ENCODE results near the gene BAHD1. TPM values are rescaled to one million over a fixed set of nuclear protein-coding genes. Genes with fewer than 3 reads are reported as not detected.

Gene BAHD1
- total RNA-seq, 2 experiments from 2014 or later, result 15.3 to 16.7 TPM

- no peak for DNase-seq
- Mint-ChIP-seq H3K4me3 (no peak overlapping the region), H3K36me3 (ENCODE audit: low read depth) (no peaks in the 10 kb centered on the region), H3K9me3 (ENCODE audit: low read depth) (no peaks in the 10 kb centered on the region), H3K4me1 (peaks cover 33% of the 10 kb centered on the region), H3K27ac (no peak overlapping the region), H3K27me3 (peaks cover 35% of the 10 kb centered on the region)
- ChIA-PET POLR2A (no interaction called here), CTCF (interaction anchor here (1.5 to 1.6 kb wide), 3 partner anchors 16 to 130 kb away, joined by 3 to 6 read pairs (median 6); partner anchors contain the start of gene PLCB2)
- intact Hi-C loops (cut with DNase I, micrococcal nuclease), result no loop called here
- ATAC-seq, result no peak
These were observed 2.7 kb upstream of the BAHD1 start for GRCh38 chr15:40437752-40438687.

DNA sequence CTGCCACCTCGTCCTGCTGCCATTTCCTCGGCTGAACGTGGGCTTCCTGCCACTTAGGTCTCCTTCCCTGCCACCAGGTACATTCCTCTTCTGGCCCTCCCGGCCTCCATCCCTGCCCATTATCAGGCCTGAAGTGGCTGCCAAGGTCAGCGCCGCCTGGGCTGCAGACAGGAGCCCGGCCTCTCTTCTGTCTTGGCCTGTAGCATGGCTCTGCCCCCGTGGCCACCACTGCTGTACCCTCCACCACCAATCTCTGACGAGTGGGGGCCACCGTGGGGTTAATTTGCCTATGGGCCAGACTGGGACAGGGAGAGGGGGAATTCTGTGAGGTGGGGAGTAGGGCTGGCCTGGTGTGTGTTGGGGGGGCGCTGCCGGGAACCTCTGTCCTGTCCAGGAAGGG is 2.0 kb upstream of the BAHD1 start:
- ATAC-seq (no peak), DNase-seq (no peak)
- POLR2A ChIA-PET, result no interaction called here
- H3K36me3 Mint-ChIP-seq (ENCODE audit: low read depth), result no peaks in the 10 kb centered on the region
- H3K27ac Mint-ChIP-seq, result no peak overlapping the region
- CTCF ChIA-PET, result interaction anchor here (1.5 to 2.2 kb wide), 4 partner anchors 12 to 131 kb away, joined by 3 to 8 read pairs (median 6); partner anchors contain the start of gene PLCB2
- no peak overlapping the region for H3K4me3 Mint-ChIP-seq
- H3K9me3 Mint-ChIP-seq (ENCODE audit: low read depth), result no peaks in the 10 kb centered on the region
- intact Hi-C loops (cut with DNase I, micrococcal nuclease), result no loop called here
- H3K4me1 Mint-ChIP-seq, result peaks cover 40% of the 10 kb centered on the region
- peaks cover 35% of the 10 kb centered on the region for H3K27me3 Mint-ChIP-seq

DNA sequence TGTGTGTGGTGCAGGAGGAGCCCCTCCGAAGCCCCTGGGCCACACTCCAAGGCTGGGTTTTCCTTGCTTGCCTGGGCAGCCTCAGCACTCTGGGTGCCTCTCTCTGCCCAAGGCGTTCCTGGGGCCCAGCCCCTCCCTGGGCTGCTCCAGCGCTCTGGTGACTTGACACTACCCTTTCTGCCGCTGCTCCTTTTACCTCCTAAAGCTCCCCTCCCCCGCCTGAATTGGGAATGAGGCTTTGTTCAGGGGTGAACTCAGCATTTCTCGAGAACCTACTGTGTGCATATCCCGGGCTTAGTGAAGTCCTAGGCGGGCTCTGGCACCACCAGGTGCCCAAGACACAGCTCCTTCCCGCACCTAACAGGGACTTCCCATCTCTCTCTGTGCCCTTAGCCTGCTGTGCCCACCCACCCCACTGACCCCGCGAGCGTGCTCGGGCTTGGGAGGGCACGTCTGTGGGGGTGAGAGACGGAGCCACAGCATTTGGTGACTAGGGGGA is 1.2 kb upstream of the BAHD1 start:
- intact Hi-C loops (cut with DNase I, micrococcal nuclease), result no loop called here
- ChIA-PET POLR2A (interaction anchor here (0.9 kb wide), 1 partner anchor 31 kb away, joined by 3 read pairs; the partner anchor contains the start of gene CHST14), CTCF (interaction anchor here (0.8 to 2.4 kb wide), 14 partner anchors 11 to 222 kb away, joined by 3 to 12 read pairs (median 4); partner anchors contain the start of genes IVD, KNSTRN and PLCB2)
- Mint-ChIP-seq H3K27ac (no peak overlapping the region), H3K4me3 (peak overlapping the region; percentile 79), H3K9me3 (ENCODE audit: low read depth) (no peaks in the 10 kb centered on the region), H3K4me1 (peaks cover 48% of the 10 kb centered on the region), H3K36me3 (ENCODE audit: low read depth) (no peaks in the 10 kb centered on the region), H3K27me3 (peaks cover 35% of the 10 kb centered on the region)
- DNase-seq, result peak; percentile 29
- ATAC-seq, result no peak

- H3K36me3 Mint-ChIP-seq (ENCODE audit: low read depth), result no peaks in the 10 kb centered on the region
- CTCF ChIA-PET, result interaction anchor here (0.5 to 2.4 kb wide), 18 partner anchors 11 to 512 kb away, joined by 3 to 12 read pairs (median 3); partner anchors contain the start of genes IVD, KNSTRN and PLCB2
- intact Hi-C loops (cut with DNase I, micrococcal nuclease), result loop anchor here (1.0 to 5.0 kb wide), 15 partner anchors 31 to 657 kb away; partner anchors contain the start of genes BUB1B (in 1 of the 2), CCDC32 (in 1 of the 2), DISP2 (in 1 of the 2) and DNAJC17 (in 1 of the 2)
- H3K4me3 Mint-ChIP-seq, result peak overlapping the region; percentile 79
- DNase-seq, result peak; percentile 66
- POLR2A ChIA-PET, result interaction anchor here (0.6 to 0.9 kb wide), 2 partner anchors 31 to 341 kb away, joined by 3 to 9 read pairs; partner anchors contain the start of gene CHST14
- H3K27ac Mint-ChIP-seq, result peak overlapping the region; percentile 75
- H3K4me1 Mint-ChIP-seq, result peaks cover 53% of the 10 kb centered on the region
- ATAC-seq, result peak; percentile 6
- no peaks in the 10 kb centered on the region for H3K9me3 Mint-ChIP-seq (ENCODE audit: low read depth)
- peaks cover 33% of the 10 kb centered on the region for H3K27me3 Mint-ChIP-seq
These were observed 602 bp upstream of the BAHD1 start for GRCh38 chr15:40439960-40440742.

DNA sequence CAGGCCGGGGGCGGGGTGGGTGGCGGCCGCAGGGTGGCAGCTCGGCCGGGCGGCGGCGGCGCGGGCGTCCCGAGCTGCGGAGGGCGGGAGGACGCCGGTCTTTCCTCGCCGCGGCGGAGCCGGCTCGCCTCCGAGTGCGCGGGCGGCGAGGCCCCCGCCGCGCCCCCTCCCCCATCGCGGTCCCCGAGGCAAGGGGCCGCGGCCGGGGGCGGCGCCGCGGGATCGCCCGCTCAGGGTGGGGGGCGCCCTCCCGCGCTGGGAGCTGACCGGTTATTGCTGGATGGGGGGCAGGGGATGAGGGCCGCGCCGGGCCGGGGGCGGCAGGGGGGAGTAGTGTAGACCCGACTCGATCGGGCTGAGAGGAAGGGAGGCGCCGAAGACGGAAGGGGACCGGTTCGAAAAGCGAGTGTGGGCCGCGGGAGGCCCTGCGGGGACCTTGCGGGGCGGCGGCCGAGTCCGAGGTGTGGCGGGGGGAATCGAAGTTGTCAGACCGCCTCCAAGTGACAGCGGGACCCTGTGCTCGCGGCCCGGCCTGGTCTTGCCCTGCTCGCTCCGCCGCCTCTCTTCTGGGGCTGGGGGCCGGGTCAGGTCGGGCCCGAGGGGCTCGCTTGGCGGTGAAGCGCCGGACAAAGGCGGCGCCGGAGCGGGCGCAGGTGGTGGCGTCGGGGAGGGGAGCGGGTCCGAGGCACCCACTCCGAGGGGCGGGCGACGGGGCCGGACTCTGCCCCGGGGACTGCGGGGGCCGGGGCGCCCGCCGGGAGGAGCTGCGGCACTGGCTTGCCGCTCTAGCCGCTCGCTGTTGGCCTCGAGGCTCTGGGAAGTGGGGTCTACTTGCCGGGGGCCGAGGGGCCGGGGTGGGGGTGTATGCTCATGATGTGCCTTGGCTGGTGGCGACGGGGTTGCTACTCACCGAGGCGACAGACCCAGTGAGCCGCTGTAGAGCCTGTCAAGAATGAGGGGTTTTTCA is 1.1 kb downstream of the BAHD1 start:
- peak; percentile 3 for ATAC-seq
- POLR2A ChIA-PET, result interaction anchor here (0.8 kb wide), 1 partner anchor 32 kb away, joined by 3 read pairs; no protein-coding TSS in a partner anchor

DNA sequence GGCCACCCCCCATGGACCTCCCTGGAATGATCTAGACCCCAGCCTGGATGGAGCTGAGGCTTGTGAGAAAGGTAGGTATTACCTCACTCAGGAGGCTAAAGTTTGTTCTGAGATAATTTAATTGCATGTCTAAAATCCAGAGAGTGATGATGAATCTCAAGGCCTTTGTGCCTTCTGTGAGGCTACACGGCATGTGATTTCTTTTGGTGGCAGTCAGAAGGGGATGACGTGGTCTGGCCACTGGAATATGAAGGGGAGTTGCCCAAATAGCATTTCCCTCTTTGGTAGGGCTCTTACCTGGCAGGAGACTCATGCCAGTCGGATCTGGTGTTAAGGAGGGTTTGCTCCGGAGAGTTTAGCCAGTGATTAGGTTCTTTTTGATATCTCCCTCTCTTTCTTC is 2.5 kb downstream of the BAHD1 start:
- POLR2A ChIA-PET, result interaction anchor here (0.6 to 0.9 kb wide), 3 partner anchors 9 to 420 kb away, joined by 3 read pairs; no protein-coding TSS in a partner anchor

More for the DNA sequence above, 1.1 kb downstream of the BAHD1 start:
- Mint-ChIP-seq H3K27ac (peak overlapping the region; percentile 61), H3K36me3 (ENCODE audit: low read depth) (no peaks in the 10 kb centered on the region), H3K4me1 (peaks cover 50% of the 10 kb centered on the region), H3K27me3 (peaks cover 24% of the 10 kb centered on the region), H3K4me3 (peak overlapping the region; percentile 82), H3K9me3 (ENCODE audit: low read depth) (no peaks in the 10 kb centered on the region)
- intact Hi-C loops (cut with DNase I, micrococcal nuclease), result loop anchor here (1.0 to 5.0 kb wide), 3 partner anchors 65 to 659 kb away; partner anchors contain the start of gene FSIP1 (in 1 of the 2)
- DNase-seq, result peak; percentile 56
- CTCF ChIA-PET, result interaction anchor here (0.6 to 2.4 kb wide), 8 partner anchors 11 to 136 kb away, joined by 3 to 12 read pairs (median 4); no protein-coding TSS in a partner anchor

DNA sequence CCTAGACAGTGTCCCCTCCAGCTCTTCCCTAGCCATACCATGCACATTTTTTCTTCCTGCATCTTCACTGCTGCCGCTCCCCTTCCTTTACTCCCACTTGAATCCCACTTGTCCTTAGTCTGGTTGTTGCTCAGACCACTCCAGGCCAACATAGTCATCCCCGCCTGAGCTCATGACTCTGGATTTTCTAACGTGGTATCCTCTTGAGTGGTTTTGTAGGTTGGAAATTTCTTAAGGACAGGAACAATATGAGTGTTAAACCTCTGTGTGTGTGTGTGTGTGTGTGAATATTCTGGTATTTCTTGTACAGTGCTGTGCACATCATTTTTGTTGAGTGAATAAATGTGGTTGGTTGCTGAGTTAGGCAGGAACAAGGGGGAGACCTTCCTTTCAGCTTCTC is 3.1 kb downstream of the BAHD1 start:
- H3K27me3 Mint-ChIP-seq, result peaks cover 9% of the 10 kb centered on the region
- CTCF ChIA-PET, result interaction anchor here (0.7 to 1.5 kb wide), 3 partner anchors 11 to 113 kb away, joined by 3 to 6 read pairs (median 5); no protein-coding TSS in a partner anchor
- intact Hi-C loops (cut with DNase I, micrococcal nuclease), result loop anchor here in 1 of 2 experiments (5.0 kb wide), 1 partner anchor 63 kb away; no protein-coding TSS in a partner anchor
- peaks cover 50% of the 10 kb centered on the region for H3K4me1 Mint-ChIP-seq
- H3K27ac Mint-ChIP-seq, result no peak overlapping the region
- POLR2A ChIA-PET, result interaction anchor here (0.9 kb wide), 1 partner anchor 9 kb away, joined by 3 read pairs; no protein-coding TSS in a partner anchor
- H3K4me3 Mint-ChIP-seq, result no peak overlapping the region
- no peaks in the 10 kb centered on the region for H3K36me3 Mint-ChIP-seq (ENCODE audit: low read depth)
- DNase-seq, result no peak
- H3K9me3 Mint-ChIP-seq (ENCODE audit: low read depth), result no peaks in the 10 kb centered on the region
- no peak for ATAC-seq

More for the DNA sequence above, 2.5 kb downstream of the BAHD1 start:
- ATAC-seq (no peak), DNase-seq (no peak)
- peaks cover 50% of the 10 kb centered on the region for H3K4me1 Mint-ChIP-seq
- intact Hi-C loops (cut with DNase I, micrococcal nuclease), result loop anchor here in 1 of 2 experiments (5.0 kb wide), 1 partner anchor 64 kb away; no protein-coding TSS in a partner anchor
- peaks cover 15% of the 10 kb centered on the region for H3K27me3 Mint-ChIP-seq
- CTCF ChIA-PET, result interaction anchor here (0.7 to 1.4 kb wide), 6 partner anchors 10 to 114 kb away, joined by 3 to 6 read pairs (median 4); no protein-coding TSS in a partner anchor
- H3K9me3 Mint-ChIP-seq (ENCODE audit: low read depth), result no peaks in the 10 kb centered on the region
- peak overlapping the region; percentile 82 for H3K4me3 Mint-ChIP-seq
- no peak overlapping the region for H3K27ac Mint-ChIP-seq
- H3K36me3 Mint-ChIP-seq (ENCODE audit: low read depth), result no peaks in the 10 kb centered on the region

GRCh38 chr15:40444736-40445135 is 4.0 kb downstream of the BAHD1 start:
- H3K4me3 Mint-ChIP-seq, result no peak overlapping the region
- no peak overlapping the region for H3K27ac Mint-ChIP-seq
- intact Hi-C loops (cut with DNase I, micrococcal nuclease), result loop anchor here in 1 of 2 experiments (5.0 kb wide), 1 partner anchor 63 kb away; no protein-coding TSS in a partner anchor
- ChIA-PET CTCF (interaction anchor here (0.6 to 1.5 kb wide), 7 partner anchors 10 to 415 kb away, joined by 3 to 6 read pairs (median 3); no protein-coding TSS in a partner anchor), POLR2A (interaction anchor here (0.6 to 1.5 kb wide), 2 partner anchors 9 to 435 kb away, joined by 3 to 8 read pairs; no protein-coding TSS in a partner anchor)
- no peaks in the 10 kb centered on the region for H3K9me3 Mint-ChIP-seq (ENCODE audit: low read depth)
- peaks cover 51% of the 10 kb centered on the region for H3K4me1 Mint-ChIP-seq
- ATAC-seq (no peak), DNase-seq (no peak)
- no peaks in the 10 kb centered on the region for H3K36me3 Mint-ChIP-seq (ENCODE audit: low read depth)
- peaks cover 4% of the 10 kb centered on the region for H3K27me3 Mint-ChIP-seq

GRCh38 chr15:40445421-40445922 is 4.7 kb downstream of the BAHD1 start:
- H3K9me3 Mint-ChIP-seq (ENCODE audit: low read depth), result no peaks in the 10 kb centered on the region
- H3K4me1 Mint-ChIP-seq, result peaks cover 53% of the 10 kb centered on the region
- intact Hi-C loops (cut with DNase I, micrococcal nuclease), result no loop called here
- DNase-seq (no peak), ATAC-seq (no peak)
- H3K27ac Mint-ChIP-seq, result no peak overlapping the region
- CTCF ChIA-PET, result interaction anchor here (0.6 to 1.5 kb wide), 7 partner anchors 23 to 357 kb away, joined by 3 to 5 read pairs (median 3); no protein-coding TSS in a partner anchor
- H3K4me3 Mint-ChIP-seq, result no peak overlapping the region
- no peaks in the 10 kb centered on the region for H3K27me3 Mint-ChIP-seq
- POLR2A ChIA-PET, result interaction anchor here (0.5 to 1.5 kb wide), 2 partner anchors 8 to 36 kb away, joined by 4 to 8 read pairs; no protein-coding TSS in a partner anchor
- no peaks in the 10 kb centered on the region for H3K36me3 Mint-ChIP-seq (ENCODE audit: low read depth)

All from activated CD4-positive, alpha-beta T cell treated with anti-CD3 and anti-CD28 coated beads for 36 hours (primary cell).